ENCODE results near the gene PIGN. TPM values are rescaled to one million over a fixed set of nuclear protein-coding genes. Genes with fewer than 3 reads are reported as not detected.

The PIGN gene
- total RNA-seq, 1 donor, result 57.0 TPM

- no peak overlapping the region for H3K4me3 ChIP-seq (ENCODE audit: low read depth, low read length)
- TF ChIP-seq CTCF (IDR thresholded peaks at IDR 0.05; ENCODE audit: insufficient read depth, low read depth, low read length), result no peak
- no peak for DNase-seq (ENCODE audit: low read depth)
Observed at GRCh38 chr18:62028715-62029114, 158.1 kb downstream of the PIGN start.

GRCh38 chr18:62027914-62028520, 158.8 kb downstream of the PIGN start:
- no peak overlapping the region for H3K4me3 ChIP-seq (ENCODE audit: low read depth, low read length)
- DNase-seq (ENCODE audit: low read depth), result no peak
- no peak for TF ChIP-seq CTCF (IDR thresholded peaks at IDR 0.05; ENCODE audit: insufficient read depth, low read depth, low read length)

- no peak overlapping the region for H3K4me3 ChIP-seq (ENCODE audit: low read depth, low read length)
- no peak for TF ChIP-seq CTCF (IDR thresholded peaks at IDR 0.05; ENCODE audit: insufficient read depth, low read depth, low read length)
- DNase-seq (ENCODE audit: low read depth), result peak; percentile 24
Observed at GRCh38 chr18:62026586-62026985, 160.3 kb downstream of the PIGN start.

GRCh38 chr18:62024983-62025382, 161.9 kb downstream of the PIGN start:
- no peak for DNase-seq (ENCODE audit: low read depth)
- no peak overlapping the region for H3K4me3 ChIP-seq (ENCODE audit: low read depth, low read length)
- TF ChIP-seq CTCF (IDR thresholded peaks at IDR 0.05; ENCODE audit: insufficient read depth, low read depth, low read length), result no peak

- H3K4me3 ChIP-seq (ENCODE audit: low read depth, low read length), result no peak overlapping the region
- no peak for DNase-seq (ENCODE audit: low read depth)
- no peak for TF ChIP-seq CTCF (IDR thresholded peaks at IDR 0.05; ENCODE audit: insufficient read depth, low read depth, low read length)
Observed at GRCh38 chr18:62023536-62023935, 163.3 kb downstream of the PIGN start.

- no peak for DNase-seq (ENCODE audit: low read depth)
- TF ChIP-seq CTCF (IDR thresholded peaks at IDR 0.05; ENCODE audit: insufficient read depth, low read depth, low read length), result no peak
- H3K4me3 ChIP-seq (ENCODE audit: low read depth, low read length), result no peak overlapping the region
Observed at GRCh38 chr18:62018759-62019041, 168.2 kb downstream of the PIGN start.

- peak; percentile 96 for DNase-seq (ENCODE audit: low read depth)
Observed at GRCh38 chr18:62018034-62018758, 168.7 kb downstream of the PIGN start.

More at GRCh38 chr18:62018034-62018758, 168.7 kb downstream of the PIGN start:
- TF ChIP-seq CTCF (IDR thresholded peaks at IDR 0.05; ENCODE audit: insufficient read depth, low read depth, low read length), result no peak
- no peak overlapping the region for H3K4me3 ChIP-seq (ENCODE audit: low read depth, low read length)

Measured in fibroblast of villous mesenchyme (primary cell).